ENCODE data around the gene MEGF10.

Gene MEGF10

GRCh38 chr5:127275641-127276193 lies 14.9 kb upstream of the MEGF10 start:
- H3K9me2 ChIP-seq (ENCODE audit: low read depth, low read length), result no peaks in the 10 kb centered on the region

GRCh38 chr5:127280491-127281220 lies 9.9 kb upstream of the MEGF10 start:
- no peaks in the 10 kb centered on the region for H3F3A ChIP-seq (ENCODE audit: insufficient read depth, low read length)
- H3K36me3 ChIP-seq (ENCODE audit: insufficient read depth, low read length), result no peaks in the 10 kb centered on the region
- no peaks in the 10 kb centered on the region for H3K4me1 ChIP-seq (ENCODE audit: insufficient read depth, low read length, severe bottlenecking)
- H3K9me2 ChIP-seq (ENCODE audit: low read depth, low read length), result no peaks in the 10 kb centered on the region
- no peak overlapping the region for H2AFZ ChIP-seq (ENCODE audit: low read length)
- no peaks in the 10 kb centered on the region for H4K20me1 ChIP-seq (ENCODE audit: insufficient read depth, low read length)
- H3K79me2 ChIP-seq (ENCODE audit: insufficient read depth, low read length), result no peaks in the 10 kb centered on the region
- TF ChIP-seq EZH2 (IDR thresholded peaks at IDR 0.05; ENCODE audit: borderline replicate concordance, low read length), result no peak
- H3K4me3 ChIP-seq (ENCODE audit: low read depth, low read length, poor library complexity, severe bottlenecking), result no peak overlapping the region
- H3K27me3 ChIP-seq (ENCODE audit: insufficient read depth, low read length), result no peaks in the 10 kb centered on the region
- no peak overlapping the region for H3K4me2 ChIP-seq (ENCODE audit: low read length)
- no peak overlapping the region for H3K27ac ChIP-seq (ENCODE audit: low read depth, low read length, poor library complexity, severe bottlenecking)
- no peaks in the 10 kb centered on the region for H3K9me3 ChIP-seq (ENCODE audit: low read length)
- no peak overlapping the region for H3K9ac ChIP-seq (ENCODE audit: low read length)

More at GRCh38 chr5:127275641-127276193, 14.9 kb upstream of the MEGF10 start:
- Histone ChIP-seq H3K27me3 (ENCODE audit: insufficient read depth, low read length) (no peaks in the 10 kb centered on the region), H3K9ac (ENCODE audit: low read length) (no peak overlapping the region), H4K20me1 (ENCODE audit: insufficient read depth, low read length) (no peaks in the 10 kb centered on the region), H3K27ac (ENCODE audit: low read depth, low read length, poor library complexity, severe bottlenecking) (no peak overlapping the region), H3K79me2 (ENCODE audit: insufficient read depth, low read length) (no peaks in the 10 kb centered on the region), H3K9me3 (ENCODE audit: low read length) (no peaks in the 10 kb centered on the region), H2AFZ (ENCODE audit: low read length) (no peak overlapping the region), H3K4me3 (ENCODE audit: low read depth, low read length, poor library complexity, severe bottlenecking) (no peak overlapping the region), H3K4me1 (ENCODE audit: insufficient read depth, low read length, severe bottlenecking) (no peaks in the 10 kb centered on the region), H3K36me3 (ENCODE audit: insufficient read depth, low read length) (no peaks in the 10 kb centered on the region), H3K4me2 (ENCODE audit: low read length) (no peak overlapping the region), H3F3A (ENCODE audit: insufficient read depth, low read length) (no peaks in the 10 kb centered on the region)
- TF ChIP-seq EZH2 (IDR thresholded peaks at IDR 0.05; ENCODE audit: borderline replicate concordance, low read length) (no peak), CTCF (IDR thresholded peaks at IDR 0.05; ENCODE audit: low read length) (no peak)

- no peak overlapping the region for H3K4me3 ChIP-seq (ENCODE audit: low read depth, low read length, poor library complexity, severe bottlenecking)
- no peaks in the 10 kb centered on the region for H3K9me3 ChIP-seq (ENCODE audit: low read length)
- no peaks in the 10 kb centered on the region for H4K20me1 ChIP-seq (ENCODE audit: insufficient read depth, low read length)
- no peak overlapping the region for H3K4me2 ChIP-seq (ENCODE audit: low read length)
- no peak overlapping the region for H3K27ac ChIP-seq (ENCODE audit: low read depth, low read length, poor library complexity, severe bottlenecking)
- no peak overlapping the region for H2AFZ ChIP-seq (ENCODE audit: low read length)
- H3F3A ChIP-seq (ENCODE audit: insufficient read depth, low read length), result no peaks in the 10 kb centered on the region
- H3K36me3 ChIP-seq (ENCODE audit: insufficient read depth, low read length), result no peaks in the 10 kb centered on the region
- no peak overlapping the region for H3K9ac ChIP-seq (ENCODE audit: low read length)
- no peaks in the 10 kb centered on the region for H3K79me2 ChIP-seq (ENCODE audit: insufficient read depth, low read length)
- no peak for TF ChIP-seq EZH2 (IDR thresholded peaks at IDR 0.05; ENCODE audit: borderline replicate concordance, low read length)
- no peak for TF ChIP-seq CTCF (IDR thresholded peaks at IDR 0.05; ENCODE audit: low read length)
- H3K9me2 ChIP-seq (ENCODE audit: low read depth, low read length), result no peaks in the 10 kb centered on the region; the same call in 1 of the 2 replicates
- no peaks in the 10 kb centered on the region for H3K27me3 ChIP-seq (ENCODE audit: insufficient read depth, low read length)
- H3K4me1 ChIP-seq (ENCODE audit: insufficient read depth, low read length, severe bottlenecking), result no peaks in the 10 kb centered on the region
Measured at GRCh38 chr5:127281609-127282008, 9.0 kb upstream of the MEGF10 start.
